NCI-H2107 treated with DMSO at 0.1 percent for 48 hours (cell line): ENCODE results near the gene IQGAP1.
"Not testable (repeated sequence)": the region's sequence is repeated elsewhere in the genome, so short reads cannot be mapped to it uniquely, and the experiment has no call there.

Experiments used
- DNase-seq: peaks from one replicate; lab custom pipeline; 2025; ENCODE audit not compliant: unreplicated experiment; lab: John Stamatoyannopoulos, UW

The IQGAP1 gene

DNA sequence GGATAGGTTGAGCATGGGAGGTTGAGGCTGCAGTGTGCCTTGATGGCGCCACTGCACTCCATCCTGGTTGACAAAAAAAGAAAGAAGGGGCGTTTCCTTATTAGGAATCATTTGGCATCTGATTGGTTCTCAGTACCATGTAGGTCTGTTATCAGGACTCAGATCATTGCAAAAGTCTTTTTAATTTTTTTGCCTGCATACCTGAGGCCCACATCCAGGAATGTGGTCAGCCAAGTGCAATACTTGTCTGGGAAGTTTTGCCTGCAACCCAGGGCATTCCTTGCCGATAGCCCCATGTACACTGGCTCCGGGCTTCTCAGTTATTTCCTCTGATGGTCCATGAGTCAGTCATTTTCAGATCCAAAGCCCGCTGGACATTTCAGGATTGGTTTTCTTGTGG, 91.6 kb downstream of the IQGAP1 start:
- DNase-seq: no peak

DNA sequence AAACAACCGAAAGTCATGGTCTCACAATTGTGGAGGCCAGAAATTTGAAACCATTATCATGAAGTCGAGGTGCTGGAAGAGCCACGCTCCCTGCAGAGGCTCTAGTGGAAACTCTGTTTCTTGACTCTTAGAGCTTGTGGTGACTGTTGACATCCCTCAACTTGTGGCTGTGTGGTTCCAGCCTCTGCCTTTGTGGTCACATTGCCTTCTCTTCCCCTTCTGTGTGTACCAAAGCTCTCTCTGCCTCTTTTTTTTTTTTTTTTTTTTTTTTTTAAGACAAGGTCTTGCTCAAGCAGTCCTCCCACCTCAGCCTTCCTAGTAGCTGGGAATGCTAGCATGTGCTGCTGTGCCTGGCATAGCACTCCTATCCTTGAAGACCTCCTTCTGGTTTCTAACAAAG, 93.0 kb downstream of the IQGAP1 start:
- DNase-seq: no peak

DNA sequence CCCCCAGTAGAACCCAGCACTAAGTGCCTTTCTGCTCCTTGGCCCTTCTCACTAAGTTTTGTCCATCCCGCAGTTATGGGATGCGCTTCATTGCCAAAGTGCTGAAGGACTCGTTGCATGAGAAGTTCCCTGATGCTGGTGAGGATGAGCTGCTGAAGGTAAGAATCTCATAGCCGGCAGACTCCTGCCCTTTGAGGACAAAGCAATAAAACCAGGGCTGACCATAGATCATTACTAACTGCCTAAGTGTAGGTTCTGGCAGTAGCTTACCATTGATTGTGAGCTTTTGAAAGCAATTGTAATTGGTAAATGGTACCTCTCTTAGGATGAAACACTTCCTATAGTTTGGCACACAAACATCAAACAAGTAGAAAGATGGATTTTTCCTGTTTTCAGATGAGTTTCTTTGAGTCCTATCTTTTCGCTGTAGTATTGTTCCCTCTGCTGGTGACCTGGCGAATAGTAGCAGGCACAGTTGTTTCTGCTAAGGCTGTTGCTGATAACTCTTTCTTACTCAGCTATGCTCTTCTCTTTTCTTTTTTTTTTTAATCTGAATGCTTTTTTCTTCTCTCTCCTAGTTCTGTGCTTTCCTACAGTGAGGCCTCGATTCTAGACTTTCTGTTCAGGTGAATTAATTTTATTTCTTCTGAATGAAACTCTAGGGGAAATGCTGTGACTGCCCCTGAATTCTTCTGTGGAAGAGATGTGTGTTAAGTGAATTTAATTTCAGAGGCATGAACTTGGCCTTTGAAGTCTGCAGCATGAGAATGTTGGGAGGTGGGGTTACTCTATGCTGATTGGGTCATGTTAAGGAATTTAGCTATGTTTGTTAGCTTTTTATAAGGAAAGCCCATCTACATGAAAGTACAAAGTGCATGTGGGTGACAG, 94.3 kb downstream of the IQGAP1 start:
- peak; percentile 10 for DNase-seq

DNA sequence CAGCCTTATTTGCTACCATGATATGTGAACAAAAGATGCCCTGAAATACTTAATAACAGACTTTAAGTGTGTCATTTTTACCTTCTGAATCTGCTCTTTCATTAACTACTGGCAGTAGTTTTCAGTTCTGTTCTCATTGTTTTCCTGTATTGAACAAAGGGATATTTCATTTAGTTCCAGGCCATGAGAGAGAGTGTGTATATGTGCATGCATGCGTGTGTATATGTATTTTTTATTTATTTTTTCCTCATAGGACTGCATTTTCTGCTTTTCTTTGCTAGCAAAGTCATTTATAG, 94.9 kb downstream of the IQGAP1 start:
- no peak for DNase-seq

DNA sequence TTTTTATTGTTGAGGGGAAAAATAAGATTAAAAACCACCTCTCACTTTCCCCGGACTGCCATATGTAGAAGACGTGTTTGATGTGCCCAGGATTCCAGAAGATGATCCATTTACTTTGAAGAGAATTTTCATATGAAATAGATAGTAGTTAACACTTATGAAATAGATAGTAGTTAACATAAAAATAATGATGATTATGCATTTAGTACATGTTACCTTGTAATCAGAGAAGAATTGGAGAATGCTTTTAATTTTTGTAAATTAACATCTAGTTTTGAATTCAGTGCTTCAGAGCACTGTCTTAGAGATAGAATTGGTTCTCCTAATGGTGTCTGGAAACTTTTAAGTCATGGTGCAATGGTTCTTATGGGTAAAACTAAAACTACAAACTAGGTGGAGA, 95.6 kb downstream of the IQGAP1 start:
- DNase-seq: no peak

DNA sequence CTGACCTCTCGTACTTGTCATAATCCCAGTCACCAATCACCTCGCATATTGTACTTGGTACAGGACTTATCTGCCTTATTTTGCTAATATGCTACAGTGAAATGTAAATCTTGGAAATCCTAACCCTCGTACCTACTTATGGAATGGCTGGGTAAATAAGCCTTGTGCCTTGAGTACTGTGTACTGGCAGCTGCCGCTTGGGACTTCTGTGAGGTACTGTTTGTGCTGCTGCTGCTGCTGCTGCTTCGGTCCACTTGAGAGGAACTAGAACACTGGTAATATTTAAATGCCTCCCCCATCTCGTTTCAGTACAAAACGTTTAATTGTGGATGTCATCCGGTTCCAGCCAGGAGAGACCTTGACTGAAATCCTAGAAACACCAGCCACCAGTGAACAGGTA, 99.1 kb downstream of the IQGAP1 start:
- DNase-seq: no peak

DNA sequence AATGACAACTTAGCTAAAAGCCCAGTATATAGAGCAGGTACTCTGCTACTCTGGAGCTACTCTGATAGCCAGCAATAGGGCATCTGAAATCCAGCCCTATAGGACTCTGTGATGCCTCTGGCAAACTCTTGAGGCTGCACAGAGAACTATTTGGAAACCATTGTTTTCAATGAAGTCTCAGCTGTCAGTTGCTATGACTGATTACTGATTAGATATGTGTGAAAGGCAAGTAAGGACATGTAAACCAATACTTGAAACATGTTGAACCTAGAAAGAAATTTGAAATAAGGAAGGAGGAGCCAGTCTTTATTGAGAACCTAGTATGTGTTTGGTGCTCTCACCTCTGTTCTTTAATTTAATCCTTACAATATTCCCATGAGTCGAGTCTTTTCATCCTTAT, 101.5 kb downstream of the IQGAP1 start:
- no peak for DNase-seq

DNA sequence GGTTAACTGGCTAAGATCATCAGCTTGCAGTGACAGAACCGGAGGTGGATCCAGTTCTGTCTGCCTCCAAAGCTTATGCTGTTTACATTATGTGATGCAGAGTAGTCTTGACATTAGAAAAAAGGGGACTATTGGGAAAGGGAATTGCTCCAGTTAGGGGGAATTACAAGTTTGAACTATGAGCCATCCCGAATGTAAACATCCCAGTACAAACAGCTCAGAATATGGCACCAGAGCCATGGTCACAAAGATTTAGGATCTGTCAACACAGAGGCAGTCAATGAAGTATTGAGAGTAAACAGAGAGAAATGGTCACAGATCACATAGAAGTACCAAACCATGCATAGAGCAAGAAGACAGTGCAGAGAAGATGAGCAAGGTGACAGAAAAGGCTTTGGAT, 101.9 kb downstream of the IQGAP1 start:
- DNase-seq: no peak

DNA sequence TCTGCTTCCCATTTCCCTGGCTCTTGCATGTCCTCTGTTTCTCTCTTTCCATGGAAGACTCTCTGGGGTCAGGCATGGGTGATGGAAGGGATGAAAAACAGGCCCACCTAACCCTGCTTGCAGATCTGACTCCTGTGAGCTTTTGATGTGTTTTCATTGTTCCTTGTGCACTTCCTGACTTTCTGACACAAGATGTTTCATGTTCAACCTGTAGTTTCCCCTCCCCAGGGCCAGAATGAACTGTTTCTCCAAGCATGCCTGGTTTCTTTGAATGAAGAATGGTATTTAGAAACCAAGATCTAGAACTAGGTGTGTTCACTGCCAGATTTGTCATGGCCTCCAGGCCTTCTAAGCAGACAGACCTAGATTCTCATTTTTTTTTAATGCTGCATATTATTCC, 105.6 kb downstream of the IQGAP1 start:
- DNase-seq: no peak

DNA sequence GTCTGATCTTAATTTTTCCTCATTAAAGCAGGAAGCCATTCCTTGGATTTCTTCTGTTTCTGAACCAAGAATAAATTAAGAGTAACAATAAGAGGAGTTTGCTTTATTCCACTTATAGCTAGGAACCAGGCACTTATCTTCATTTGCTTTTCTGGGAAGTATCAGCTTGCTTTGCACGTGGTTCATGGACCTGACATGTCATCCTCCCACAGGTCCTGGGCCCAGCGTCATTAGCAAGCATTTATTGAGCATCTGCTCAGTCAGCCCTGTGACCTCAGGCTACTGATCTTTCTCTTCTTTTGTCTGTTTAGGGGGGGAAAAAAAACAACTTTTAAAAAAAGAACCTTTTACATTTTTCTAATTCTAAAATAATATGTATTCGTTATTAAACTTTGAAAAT, 107.0 kb downstream of the IQGAP1 start:
- no peak for DNase-seq

DNA sequence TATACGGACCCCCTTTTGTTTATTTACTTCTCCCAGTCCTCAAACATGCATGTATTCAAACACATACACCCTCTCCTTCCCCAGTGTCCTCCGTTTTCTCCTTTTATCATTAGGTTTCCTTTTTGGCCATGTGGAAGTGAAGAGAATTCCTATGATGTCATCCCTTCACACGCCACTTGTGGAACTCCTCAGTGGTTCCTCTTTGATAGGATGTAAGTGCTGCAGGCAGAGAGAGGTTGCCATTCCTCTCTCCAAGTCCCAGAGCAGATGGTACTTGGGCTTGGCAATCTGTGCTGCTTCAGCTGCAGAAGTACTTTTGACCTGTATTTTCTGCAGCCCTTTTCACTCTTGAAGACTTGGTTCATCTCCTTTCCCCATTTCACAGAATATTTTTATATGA, 108.7 kb downstream of the IQGAP1 start:
- no peak for DNase-seq

DNA sequence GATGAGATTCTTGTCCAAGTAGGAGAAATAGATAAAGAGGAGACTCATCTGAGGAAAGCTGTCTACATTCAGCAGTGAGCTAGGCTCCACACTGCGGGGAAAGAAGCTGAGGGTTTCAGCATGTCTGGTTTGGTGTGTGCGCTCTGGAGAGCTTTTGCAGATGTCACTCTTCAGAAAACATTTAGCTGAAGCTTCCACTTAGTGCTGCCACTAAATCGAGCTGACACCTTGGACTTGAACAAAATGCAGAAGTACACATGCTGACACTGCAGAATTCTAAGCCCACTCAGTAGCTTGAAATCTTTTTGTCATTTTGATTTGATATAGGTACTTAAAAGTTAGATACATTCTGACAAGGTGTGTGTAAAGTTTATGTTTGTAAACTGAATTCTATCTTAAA, 109.3 kb downstream of the IQGAP1 start:
- no peak for DNase-seq

DNA sequence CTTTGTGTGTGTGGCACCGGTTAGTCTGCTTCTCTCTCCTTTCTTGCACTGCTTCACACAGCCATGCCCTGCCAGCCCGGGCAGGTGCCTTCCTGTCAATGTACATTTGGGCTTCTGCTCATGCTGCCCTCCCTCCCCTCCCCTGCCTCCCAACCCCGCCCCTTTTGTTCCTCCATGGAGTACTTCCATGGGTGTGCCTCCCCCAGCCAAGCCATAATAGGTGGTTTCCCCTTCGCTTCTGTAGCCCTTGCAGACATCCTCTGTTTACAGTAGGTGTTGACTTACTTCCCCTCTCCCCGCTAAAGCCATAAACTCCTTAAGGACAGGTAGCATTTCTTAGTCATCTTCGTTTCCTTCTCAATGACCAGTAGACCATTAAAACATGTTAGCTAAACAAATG, 109.9 kb downstream of the IQGAP1 start:
- no peak for DNase-seq

DNA sequence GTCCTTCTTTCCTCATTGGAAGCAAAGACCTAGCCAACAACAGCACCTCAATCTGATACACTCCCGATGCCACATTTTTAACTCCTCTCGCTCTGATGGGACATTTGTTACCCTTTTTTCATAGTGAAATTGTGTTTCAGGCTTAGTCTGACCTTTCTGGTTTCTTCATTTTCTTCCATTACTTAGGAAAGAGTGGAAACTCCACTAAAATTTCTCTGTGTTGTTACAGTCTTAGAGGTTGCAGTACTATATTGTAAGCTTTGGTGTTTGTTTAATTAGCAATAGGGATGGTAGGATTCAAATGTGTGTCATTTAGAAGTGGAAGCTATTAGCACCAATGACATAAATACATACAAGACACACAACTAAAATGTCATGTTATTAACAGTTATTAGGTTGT, 112.1 kb downstream of the IQGAP1 start:
- DNase-seq: no peak

DNA sequence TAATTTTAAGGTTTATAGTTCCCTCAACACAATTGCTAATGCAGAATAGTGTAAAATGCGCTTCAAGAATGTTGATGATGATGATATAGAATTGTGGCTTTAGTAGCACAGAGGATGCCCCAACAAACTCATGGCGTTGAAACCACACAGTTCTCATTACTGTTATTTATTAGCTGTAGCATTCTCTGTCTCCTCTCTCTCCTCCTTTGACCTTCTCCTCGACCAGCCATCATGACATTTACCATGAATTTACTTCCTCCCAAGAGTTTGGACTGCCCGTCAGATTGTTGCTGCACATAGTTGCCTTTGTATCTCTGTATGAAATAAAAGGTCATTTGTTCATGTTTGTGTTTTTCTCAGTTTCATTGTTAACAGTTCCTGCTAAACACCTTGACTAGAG, 113.9 kb downstream of the IQGAP1 start:
- no peak for DNase-seq

DNA sequence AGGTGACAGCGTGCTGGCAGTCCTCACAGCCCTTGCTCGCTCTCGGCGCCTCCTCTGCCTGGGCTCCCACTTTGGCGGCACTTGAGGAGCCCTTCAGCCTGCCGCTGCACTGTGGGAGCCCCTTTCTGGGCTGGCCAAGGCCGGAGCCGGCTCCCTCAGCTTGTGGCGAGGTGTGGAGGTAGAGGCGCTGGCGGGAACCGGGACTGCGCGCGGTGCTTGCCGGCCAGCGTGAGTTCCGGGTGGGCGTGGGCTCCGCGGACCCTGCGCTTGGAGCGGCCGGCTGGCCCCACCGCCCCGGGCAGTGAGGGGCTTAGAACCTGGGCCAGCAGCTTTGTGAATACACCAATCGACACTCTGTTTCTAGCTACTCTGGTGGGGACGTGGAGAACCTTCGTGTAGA, 122.7 kb downstream of the IQGAP1 start:
- not testable (repeated sequence) for DNase-seq

DNA sequence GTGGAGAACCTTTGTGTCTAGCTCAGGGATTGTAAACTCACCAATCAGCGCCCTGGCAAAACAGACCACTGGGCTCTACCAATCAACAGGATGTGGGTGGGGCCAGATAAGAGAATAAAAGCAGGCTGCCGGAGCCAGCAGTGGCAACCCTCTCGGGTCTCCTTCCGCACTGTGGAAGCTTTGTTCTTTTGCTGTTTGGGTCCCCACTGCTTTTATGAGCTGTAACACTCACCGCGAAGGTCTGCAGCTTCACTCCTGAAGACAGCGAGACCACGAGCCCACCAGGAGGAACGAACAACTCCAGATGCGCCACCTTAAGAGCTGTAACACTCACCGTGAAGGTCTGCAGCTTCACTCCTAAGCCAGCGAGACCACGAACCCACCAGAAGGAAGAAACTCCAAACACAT, 123.2 kb downstream of the IQGAP1 start:
- DNase-seq: not testable (repeated sequence)

DNA sequence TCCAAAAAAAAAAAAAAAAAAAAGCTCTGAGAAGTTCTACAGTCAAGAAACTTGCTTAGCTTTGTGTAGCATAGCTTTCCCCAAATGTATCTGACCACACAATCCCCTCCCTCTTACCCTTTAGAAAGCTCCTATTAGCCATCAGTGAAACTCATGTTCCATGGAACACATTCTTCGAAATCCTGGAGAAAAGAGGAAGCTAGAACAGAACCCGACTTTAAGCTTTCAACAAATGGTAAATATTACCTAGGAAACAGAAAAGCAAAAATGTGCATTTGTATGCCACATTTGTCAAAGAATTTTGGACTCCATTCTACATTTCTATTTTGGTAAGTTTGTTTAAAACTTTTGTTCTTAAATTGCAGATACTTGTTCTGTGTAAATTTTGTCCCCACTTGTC, 124.2 kb downstream of the IQGAP1 start:
- DNase-seq: no peak

DNA sequence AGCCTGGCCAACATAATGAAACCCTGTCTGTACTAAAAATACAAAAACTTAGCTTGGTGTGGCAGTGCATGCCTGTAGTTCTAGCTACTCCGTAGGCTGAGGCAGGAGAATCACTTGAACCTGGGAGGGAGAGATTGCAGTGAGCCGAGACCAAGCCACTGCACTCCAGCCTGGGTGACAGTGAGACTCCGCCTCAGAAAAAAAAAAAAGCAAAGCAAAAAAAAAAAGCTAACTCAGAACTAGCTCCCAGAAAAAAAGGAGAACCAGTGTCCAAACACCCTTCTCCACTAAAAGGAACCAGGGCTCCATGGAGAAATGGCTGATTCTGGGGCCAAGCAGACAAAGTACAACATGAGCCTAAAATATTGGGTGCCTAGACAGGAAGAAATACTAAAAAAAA, 124.9 kb downstream of the IQGAP1 start:
- no peak for DNase-seq

DNA sequence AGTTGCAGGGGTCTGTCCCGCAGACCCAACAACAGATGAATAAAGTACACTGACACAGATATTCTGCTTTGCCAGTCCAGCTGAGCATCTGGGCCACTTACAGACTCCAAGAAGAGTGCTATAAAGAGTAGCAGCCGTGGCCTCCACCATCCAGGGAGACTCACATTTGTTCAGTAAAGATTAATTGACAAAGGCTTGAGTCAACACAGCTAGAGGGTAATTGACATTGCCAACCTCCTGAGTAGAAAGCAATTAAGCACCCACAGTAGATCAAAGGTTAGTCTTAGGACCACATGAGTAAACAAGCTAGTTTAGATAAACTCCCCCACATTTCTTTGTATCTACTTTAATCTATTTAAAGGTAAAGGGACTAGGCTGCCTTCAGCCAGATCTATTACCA, 125.4 kb downstream of the IQGAP1 start:
- no peak for DNase-seq

DNA sequence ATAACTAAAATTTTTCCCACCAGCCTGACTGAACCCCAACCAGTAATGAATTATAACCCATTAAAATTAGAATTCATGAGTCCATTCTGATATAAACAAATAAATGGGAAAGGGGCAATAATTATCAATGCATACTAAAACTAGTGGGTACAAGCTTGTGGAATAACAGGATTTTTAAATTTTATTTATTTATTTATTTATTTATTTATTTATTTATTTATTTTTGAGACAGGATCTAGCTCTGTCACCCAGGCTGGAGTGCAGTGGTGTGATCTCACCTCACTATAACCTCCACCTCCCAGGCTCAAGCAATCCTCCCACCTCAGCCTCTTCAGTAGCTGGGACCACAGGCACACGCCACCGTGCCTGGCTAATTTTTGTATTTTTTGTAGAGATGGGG, 125.9 kb downstream of the IQGAP1 start:
- DNase-seq: not testable (repeated sequence)

DNA sequence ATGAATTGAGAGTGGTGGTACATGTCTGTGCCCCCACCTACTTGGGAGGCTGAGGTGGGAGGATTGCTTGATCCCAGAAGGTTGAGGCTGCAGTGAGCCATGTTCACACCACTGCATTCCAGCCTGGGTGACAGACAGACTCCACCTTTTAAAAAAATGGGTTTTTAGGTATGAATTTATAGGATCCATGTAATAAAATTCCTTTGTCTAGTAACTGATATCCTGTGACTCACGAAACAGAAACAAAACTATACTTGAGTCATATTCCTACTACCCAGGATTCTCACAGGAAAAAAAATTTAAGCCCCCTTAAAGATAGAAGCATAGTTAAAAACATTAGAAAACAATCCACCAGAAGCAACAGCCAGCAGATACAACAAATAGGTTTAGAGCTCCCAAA, 131.6 kb downstream of the IQGAP1 start:
- DNase-seq: no peak

DNA sequence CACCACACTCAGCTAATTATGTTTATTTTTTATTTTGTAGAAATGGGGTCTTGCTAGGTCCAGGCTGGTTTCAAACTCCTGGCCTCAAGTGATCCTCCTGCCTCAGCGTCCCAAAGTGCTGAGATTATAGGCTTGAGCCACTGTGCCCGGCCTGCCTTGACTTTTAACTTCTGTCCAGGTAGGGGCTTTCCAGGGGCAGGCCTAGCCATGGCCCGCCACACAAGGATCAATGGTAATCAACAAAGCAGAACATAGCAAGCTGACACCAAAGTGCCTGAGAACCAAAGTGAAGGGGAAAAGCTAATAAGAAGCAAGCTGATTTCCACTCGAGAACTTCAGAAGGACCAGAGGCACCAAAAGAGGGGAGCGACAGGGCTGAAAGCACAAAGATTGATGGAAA, 132.3 kb downstream of the IQGAP1 start:
- DNase-seq: no peak
